HepG2 (cell line): ENCODE results near the gene SCAMP3. TPM values are rescaled to one million over a fixed set of nuclear protein-coding genes. Genes with fewer than 3 reads are reported as not detected.

Experiments
- ADNP ChIP-seq: sonication (generic); formaldehyde crosslinking; IDR thresholded peaks from 2 replicates; pipeline ENCODE4 v1.4.0; 2020; ENCODE audit warnings: missing genetic modification reagents
- ARNTL ChIP-seq: sonication (generic); formaldehyde crosslinking; IDR thresholded peaks from 2 replicates; pipeline ENCODE4 v1.4.0; 2020; ENCODE audit warnings: mild to moderate bottlenecking, missing genetic modification reagents
- FOXP4 ChIP-seq: sonication (generic); formaldehyde crosslinking; IDR thresholded peaks from 2 replicates; pipeline ENCODE4 v1.4.0; 2020; ENCODE audit warnings: missing genetic modification reagents
- KIAA2018 ChIP-seq: sonication (generic); formaldehyde crosslinking; IDR thresholded peaks from 2 replicates; pipeline ENCODE4 v1.5.0; 2020; ENCODE audit warnings: mild to moderate bottlenecking, missing genetic modification reagents, borderline replicate concordance
- RBFOX2 ChIP-seq: fragments of 200-400 bp; formaldehyde crosslinking; IDR thresholded peaks from 2 replicates; pipeline ENCODE4 v1.6.1; 2017; ENCODE audit warnings: low read depth, mild to moderate bottlenecking, low read length
- RNF219 ChIP-seq: sonication (generic); formaldehyde crosslinking; IDR thresholded peaks from 2 replicates; pipeline ENCODE4 v1.5.0; 2020; ENCODE audit warnings: mild to moderate bottlenecking, missing genetic modification reagents
- TEAD3 ChIP-seq: optimal IDR thresholded peaks from 2 replicates; pipeline ENCODE3; 2016; ENCODE audit warnings: borderline replicate concordance
- YEATS2 ChIP-seq: sonication (generic); formaldehyde crosslinking; IDR thresholded peaks from 2 replicates; pipeline ENCODE4 v1.4.0; 2020; ENCODE audit warnings: missing genetic modification reagents, borderline replicate concordance
- YEATS4 ChIP-seq: sonication (generic); formaldehyde crosslinking; IDR thresholded peaks from 2 replicates; pipeline ENCODE4 v1.4.0; 2020; ENCODE audit warnings: missing genetic modification reagents, borderline replicate concordance
- ZBTB7A ChIP-seq: sonication (generic); formaldehyde crosslinking; IDR thresholded peaks from 2 replicates; pipeline ENCODE4 v1.8.0; 2022; ENCODE audit warnings: mild to moderate bottlenecking, missing genetic modification reagents
- ZFP37 ChIP-seq: sonication (generic); formaldehyde crosslinking; IDR thresholded peaks from 2 replicates; pipeline ENCODE4 v1.4.0; 2020; ENCODE audit warnings: missing genetic modification reagents, borderline replicate concordance
- ZNF10 ChIP-seq: sonication (generic); formaldehyde crosslinking; IDR thresholded peaks from 2 replicates; pipeline ENCODE4 v1.4.0; 2020; ENCODE audit warnings: mild to moderate bottlenecking, low read depth, missing genetic modification reagents, borderline replicate concordance
- ZNF281 ChIP-seq: sonication (generic); formaldehyde crosslinking; IDR thresholded peaks from 2 replicates; pipeline ENCODE4 v1.4.0; 2020; ENCODE audit warnings: missing genetic modification reagents, borderline replicate concordance
- polyA plus RNA-seq, 8 experiments: library from polyadenylated mRNA; depleted of rRNA in 3 of 8; stranded (reverse) in 7 of 8; unstranded in 1 of 8; fragments of >200 nt; fragmentation: Illumina TruSeq in 4 of 8; extraction: Trizol in 4 of 8; gene quantifications; 2 replicates each; pipeline versions ENCODE4 v1.2.1 to v1.2.3, GENCODE V29; 2011 to 2016; ENCODE audit warnings: low read depth in 4 of 8, missing spikeins in 1 of 8, mixed read lengths in 1 of 8; ENCODE audit not compliant: insufficient read depth in 1 of 8
- total RNA-seq, 5 experiments: library from RNA; depleted of rRNA; stranded (reverse); fragments of >200 nt; fragmentation: Illumina TruSeq; extraction: Trizol; gene quantifications; 2 replicates each; pipeline ENCODE4 v1.2.3, GENCODE V29; 2016; ENCODE audit warnings: low read depth in 1 of 5

The SCAMP3 gene
- total and polyA plus RNA-seq, 2 of the 13 experiments (the other 11 are each of a cell fraction or from before 2014, with no cell fraction given): 46.8 to 83.3 TPM

- TF ChIP-seq KIAA2018 (CRISPR knock-in tag) (no peak), ARNTL (no peak; the same call in 1 of the 2 replicates), TEAD3 (CRISPR knock-in tag) (no peak), ZFP37 (CRISPR knock-in tag) (no peak), YEATS2 (CRISPR knock-in tag) (no peak; the same call in 1 of the 2 replicates), ZNF281 (CRISPR knock-in tag) (no peak), RBFOX2 (no peak), RNF219 (CRISPR knock-in tag) (no peak), FOXP4 (CRISPR knock-in tag) (no peak), ZNF10 (no peak), YEATS4 (CRISPR knock-in tag) (no peak; the same call in 1 of the 2 replicates), ADNP (no peak), ZBTB7A (CRISPR knock-in tag) (no peak)
Measured at GRCh38 chr1:155226910-155227260, 35.3 kb downstream of the SCAMP3 start (continued).
